ENCODE data around the gene CC2D2B.
"Not testable (repeated sequence)": the region's sequence is repeated elsewhere in the genome, so short reads cannot be mapped to it uniquely, and the experiment has no call there.

The CC2D2B gene, protein sequence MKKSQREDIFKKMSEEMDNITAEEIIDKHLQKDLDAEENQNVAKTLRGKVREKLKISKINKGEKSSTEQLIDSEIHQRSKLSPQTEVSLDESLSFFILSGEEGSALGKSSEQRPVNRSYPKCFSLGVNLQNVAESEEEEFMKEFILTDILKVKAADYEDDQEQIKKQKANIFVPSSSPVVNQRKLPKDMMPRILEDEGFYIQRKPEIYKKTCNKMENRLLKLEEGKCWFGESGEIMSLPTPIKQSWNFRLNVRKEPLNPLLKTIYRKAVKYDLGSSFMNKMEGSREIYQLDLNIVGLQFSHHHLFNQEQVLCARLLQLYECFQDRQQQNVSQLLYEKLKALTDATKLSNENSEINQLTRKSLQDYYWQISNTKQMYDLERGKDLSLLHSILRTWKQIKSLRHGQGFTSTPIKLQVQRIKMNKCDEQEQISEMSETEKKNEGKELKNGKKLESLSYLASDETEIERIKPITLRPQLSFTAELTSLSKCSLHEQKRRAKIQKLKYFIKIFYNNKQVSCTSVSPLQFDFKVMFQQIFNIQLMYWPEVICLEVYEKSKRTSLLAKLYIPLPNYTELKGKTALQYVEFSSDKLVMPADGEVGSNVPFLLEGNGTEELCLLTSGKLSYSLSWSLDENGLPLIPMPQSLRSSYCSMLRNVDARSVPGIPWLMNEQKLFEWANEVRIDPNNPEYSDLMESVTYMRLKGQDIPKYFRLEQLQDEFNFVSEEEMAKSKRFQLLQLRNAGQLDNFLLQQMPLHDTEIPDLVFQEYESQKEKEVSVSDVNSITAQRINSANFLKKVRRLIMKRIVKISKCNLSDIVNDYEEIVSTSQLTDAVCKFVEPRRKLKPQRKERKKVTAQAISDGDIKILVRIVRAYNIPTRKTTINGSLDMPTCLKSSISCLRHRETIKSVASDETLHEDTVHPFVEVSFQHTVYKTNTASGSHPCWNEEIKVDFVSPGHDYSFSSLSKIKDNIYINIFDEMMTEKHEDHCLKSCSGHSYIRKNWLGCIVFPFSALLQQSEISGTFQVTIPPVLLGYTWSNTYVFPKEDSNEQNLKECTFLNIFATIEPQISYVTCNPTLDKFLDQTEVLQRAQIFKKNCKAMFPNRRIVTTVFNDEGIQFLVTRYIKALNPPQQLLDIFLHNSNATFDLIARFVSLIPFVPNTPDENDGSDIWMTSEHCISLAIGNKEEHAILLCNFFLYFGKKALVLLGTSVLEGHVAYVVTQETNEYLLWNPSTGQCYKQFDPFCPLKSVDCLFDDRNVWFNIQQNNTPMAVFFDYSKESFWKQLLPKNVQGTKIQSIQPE (N-terminal part only)

GRCh38 chr10:95907456-95908253, at the start of gene CC2D2B:
TSS of gene CC2D2B (plus strand) at chr10:95907975. CDS start at chr10:95911324, 3,349 bp downstream.
- peak; percentile 40 for DNase-seq (ENCODE audit: low read depth)

- no peak for DNase-seq (ENCODE audit: low read depth)
Observed at GRCh38 chr10:95860166-95860940, 47.4 kb upstream of the CC2D2B start.

GRCh38 chr10:95861386-95861785, 46.4 kb upstream of the CC2D2B start:
- DNase-seq (ENCODE audit: low read depth): no peak

GRCh38 chr10:95864906-95865813, 42.6 kb upstream of the CC2D2B start:
- DNase-seq (ENCODE audit: low read depth): peak; percentile 53

DNA sequence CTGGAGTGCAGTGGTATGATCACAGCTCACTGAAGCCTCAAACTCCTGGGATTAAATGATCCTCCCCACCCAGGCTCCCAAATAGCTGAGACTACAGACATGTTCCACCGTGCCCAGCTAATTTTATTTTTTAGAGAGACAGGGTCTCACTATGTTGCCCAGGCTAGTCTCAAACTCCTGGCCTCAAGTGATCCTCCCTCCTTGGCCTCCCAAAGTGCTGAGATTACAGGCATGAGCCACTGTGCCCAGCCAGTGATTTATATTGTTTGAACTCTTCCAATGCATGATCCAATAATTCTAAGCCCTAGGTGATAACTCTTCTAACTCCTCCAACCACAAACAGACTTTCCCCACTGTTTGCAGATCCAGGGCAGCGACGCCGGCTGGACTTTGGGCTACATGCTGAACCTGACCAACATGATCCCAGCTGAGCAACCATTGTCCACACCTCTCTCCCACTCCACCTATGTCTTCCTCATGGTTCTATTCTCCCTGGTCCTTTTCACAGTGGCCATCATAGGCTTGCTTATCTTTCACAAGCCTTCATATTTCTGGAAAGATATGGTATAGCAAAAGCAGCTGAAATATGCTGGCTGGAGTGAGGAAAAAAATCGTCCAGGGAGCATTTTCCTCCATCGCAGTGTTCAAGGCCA, 41.8 kb upstream of the CC2D2B start:
- DNase-seq (ENCODE audit: low read depth): no peak

- DNase-seq (ENCODE audit: low read depth): no peak
Observed at GRCh38 chr10:95866467-95866842, 41.3 kb upstream of the CC2D2B start.

DNA sequence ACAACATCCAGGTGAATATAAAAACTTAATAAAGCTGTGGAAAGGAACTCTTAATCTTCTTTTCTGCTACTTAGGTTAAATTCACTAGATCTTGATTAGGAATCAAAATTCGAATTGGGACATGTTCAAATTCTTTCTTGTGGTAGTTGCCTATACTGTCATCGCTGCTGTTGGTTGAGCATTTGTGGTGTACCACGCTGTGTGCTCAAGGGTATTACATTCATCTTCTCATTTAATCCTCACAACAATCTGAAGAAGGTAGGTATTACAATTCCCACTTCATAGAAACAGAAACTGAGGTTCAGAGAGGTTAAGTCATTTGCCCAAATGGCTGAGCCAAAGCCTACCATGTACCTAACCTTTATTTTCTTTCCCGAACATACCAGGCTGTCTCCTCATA, 39.9 kb upstream of the CC2D2B start:
- DNase-seq (ENCODE audit: low read depth): no peak

DNA sequence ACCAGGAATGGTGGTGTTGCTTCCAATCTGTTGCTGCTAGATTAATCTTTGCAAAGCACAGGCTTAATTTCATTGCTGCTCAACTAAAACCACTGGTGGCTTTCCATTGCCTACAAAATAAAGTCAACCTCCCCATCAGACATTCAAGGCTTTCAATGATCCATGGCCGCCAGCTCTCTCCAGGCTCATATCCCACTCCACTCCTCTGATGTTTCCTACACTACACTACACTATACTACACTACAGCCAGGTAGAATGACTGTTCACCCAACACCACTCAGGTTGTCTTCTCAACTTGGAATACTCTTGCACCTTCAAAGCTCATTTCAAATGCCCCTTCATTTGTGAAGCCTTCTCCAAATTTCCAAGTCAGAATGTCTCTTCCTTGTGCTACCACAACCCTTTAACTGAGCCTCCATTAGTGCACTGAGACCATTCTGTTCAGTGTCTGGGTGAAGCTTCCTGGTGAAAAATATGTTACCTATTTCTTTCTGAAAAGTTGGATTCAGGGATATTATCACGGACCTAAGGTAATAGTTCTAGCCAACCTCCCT, 35.5 kb upstream of the CC2D2B start:
- DNase-seq (ENCODE audit: low read depth): no peak

DNA sequence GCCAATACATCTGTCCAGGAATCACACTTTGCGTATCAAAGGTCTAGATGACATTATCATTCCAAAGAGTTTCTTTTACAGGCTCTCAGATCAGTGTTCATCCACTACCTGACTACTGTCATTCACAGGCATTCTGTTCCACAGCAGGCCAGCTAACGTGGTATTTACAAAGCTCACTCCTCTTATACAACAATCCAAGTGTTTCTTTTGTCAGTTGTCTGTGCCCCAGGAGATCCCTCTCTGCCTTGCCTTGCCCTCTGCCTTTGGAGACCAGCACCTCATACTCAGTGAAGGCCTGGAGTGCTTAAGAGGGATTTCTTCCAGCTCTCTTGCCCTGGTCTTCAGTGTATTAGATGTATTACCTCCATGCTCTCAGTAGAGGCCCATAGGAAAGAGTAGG, 34.6 kb upstream of the CC2D2B start:
- DNase-seq (ENCODE audit: low read depth): no peak

- no peak for DNase-seq (ENCODE audit: low read depth)
Observed at GRCh38 chr10:95873651-95874050, 34.1 kb upstream of the CC2D2B start.

DNA sequence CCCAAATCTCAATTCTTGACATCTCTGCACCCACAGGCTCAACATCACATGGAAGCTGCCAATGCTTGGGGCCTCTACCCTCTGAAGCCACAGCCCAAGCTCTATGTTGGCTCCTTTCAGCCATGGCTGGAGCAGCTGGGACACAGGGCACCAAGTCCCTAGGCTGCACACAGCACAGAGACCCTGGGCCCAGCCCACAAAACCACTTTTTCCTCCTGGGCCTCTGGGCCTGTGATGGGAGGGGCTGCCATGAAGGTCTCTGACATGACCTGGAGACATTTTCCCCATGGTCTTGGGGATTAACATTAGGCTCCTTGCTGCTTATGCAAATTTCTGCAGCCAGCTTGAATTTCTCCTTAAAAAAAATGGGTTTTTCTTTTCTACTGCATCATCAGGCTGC, 33.0 kb upstream of the CC2D2B start:
- not testable (repeated sequence) for DNase-seq (ENCODE audit: low read depth)

- DNase-seq (ENCODE audit: low read depth): no peak
Observed at GRCh38 chr10:95876756-95877155, 31.0 kb upstream of the CC2D2B start.

- no peak for DNase-seq (ENCODE audit: low read depth)
Observed at GRCh38 chr10:95877881-95878280, 29.9 kb upstream of the CC2D2B start.

- DNase-seq (ENCODE audit: low read depth): no peak
Observed at GRCh38 chr10:95880704-95881103, 27.1 kb upstream of the CC2D2B start.

- DNase-seq (ENCODE audit: low read depth): no peak
Observed at GRCh38 chr10:95881316-95881715, 26.5 kb upstream of the CC2D2B start.

DNA sequence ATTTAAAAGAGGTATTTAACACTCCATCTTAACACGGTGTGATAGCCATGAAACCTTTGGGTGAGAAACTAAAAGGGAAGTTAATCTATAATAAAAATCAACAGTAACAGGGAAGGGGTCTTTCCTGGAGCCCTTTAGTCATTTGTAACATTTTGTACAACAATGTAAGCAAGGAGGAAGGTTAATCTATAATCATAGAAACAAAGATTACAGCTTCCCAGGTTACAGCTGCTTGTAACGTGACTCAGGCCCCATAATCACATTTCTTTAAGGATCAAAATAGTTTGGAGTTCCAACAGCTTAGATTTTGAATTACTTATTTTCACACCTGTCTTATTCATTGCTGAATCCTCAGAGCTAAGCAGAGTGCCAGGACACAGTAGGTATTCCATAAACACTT, 17.9 kb upstream of the CC2D2B start:
- DNase-seq (ENCODE audit: low read depth): no peak

DNA sequence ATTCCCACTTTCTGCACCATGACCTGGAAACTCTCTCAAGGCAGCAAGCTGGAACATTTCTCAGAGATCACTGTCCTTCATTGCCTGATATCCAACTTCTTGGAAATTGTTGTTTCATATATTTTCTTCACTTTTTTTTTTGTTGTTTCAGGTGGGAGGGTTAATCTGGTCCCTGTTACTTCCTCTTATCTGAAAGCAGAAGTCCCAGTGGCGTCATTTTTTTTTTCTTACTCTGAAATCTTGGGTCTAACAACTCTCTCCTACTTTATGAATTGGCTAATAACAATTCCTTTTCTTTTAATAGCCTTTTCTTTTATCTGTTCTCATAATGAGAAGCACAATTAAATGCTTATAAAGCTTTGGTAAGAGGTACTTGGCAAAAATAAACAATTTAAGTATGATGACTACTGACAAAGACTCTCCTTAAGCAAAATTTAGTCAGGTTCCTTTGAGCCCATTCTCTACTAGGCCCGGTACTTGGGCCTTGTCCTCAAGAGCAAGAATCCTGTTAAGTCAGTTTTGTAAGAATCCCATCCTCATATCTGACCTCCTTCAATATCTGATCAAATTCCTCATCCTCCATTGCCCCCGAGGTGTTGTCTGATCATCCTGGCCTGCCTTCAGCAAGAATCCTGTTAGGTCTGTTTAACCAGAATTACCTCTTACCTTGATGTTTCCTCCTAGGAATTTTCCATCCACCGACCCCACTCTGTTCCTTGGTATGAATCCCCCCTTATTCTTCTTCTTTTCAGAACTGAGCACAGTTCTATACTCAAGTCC, 11.5 kb upstream of the CC2D2B start:
- DNase-seq (ENCODE audit: low read depth): no peak

Data from GM04503 (cell line).